K562 (cell line): ENCODE measurements around the gene MRPS15. TPM values are rescaled to one million over a fixed set of nuclear protein-coding genes. Genes with fewer than 3 reads are reported as not detected.

Experiments
- DPF2 ChIP-seq: fragments of 450-650 bp; IDR thresholded peaks from 2 replicates; pipeline ENCODE4 v1.6.1; 2016
- KAT8 ChIP-seq: fragments of 450-650 bp; IDR thresholded peaks from 2 replicates; pipeline ENCODE4 v1.6.1; 2016; ENCODE audit warnings: low read depth, mild to moderate bottlenecking
- MED1 ChIP-seq: sonication (generic); formaldehyde crosslinking; IDR thresholded peaks from 2 replicates; pipeline ENCODE4 v1.8.1; 2023; ENCODE audit warnings: missing genetic modification reagents, borderline replicate concordance
- SRSF3 ChIP-seq: fragments of 200-400 bp; formaldehyde crosslinking; IDR thresholded peaks from 2 replicates; pipeline ENCODE4 v1.6.1; 2016; ENCODE audit warnings: mild to moderate bottlenecking, low read length, moderate library complexity; ENCODE audit not compliant: insufficient read depth
- ZNF134 ChIP-seq: fragments of 250-450 bp; sonication (Bioruptor Pico); conservative IDR thresholded peaks from 2 replicates; pipeline ENCODE4 v1.4.0; 2020
- ZNF197 ChIP-seq: fragments of 200-800 bp; sonication (Bioruptor generic); IDR thresholded peaks from 2 replicates; pipeline ENCODE4 v1.6.1; 2016; ENCODE audit warnings: low read depth, missing genetic modification characterization, missing compliant biosample characterization
- ZNF586 ChIP-seq: fragments of 450-650 bp; formaldehyde crosslinking; conservative IDR thresholded peaks from 2 replicates; pipeline ENCODE4 v1.4.0; 2020; ENCODE audit warnings: mild to moderate bottlenecking, moderate library complexity
- ZNF780A ChIP-seq: fragments of 250-450 bp; sonication (Bioruptor Pico); IDR thresholded peaks from 2 replicates; pipeline ENCODE4 v1.5.0; 2021; ENCODE audit warnings: mild to moderate bottlenecking
- polyA plus RNA-seq, 8 experiments: library from polyadenylated mRNA; depleted of rRNA in 4 of 8; stranded (reverse) in 5 of 8; unstranded in 3 of 8; fragments of >200 nt; fragmentation: Nextera tagmentation in 2 of 8; fragmentation: Illumina TruSeq in 1 of 8; extraction: Ambion mirVana in 2 of 8; extraction: Trizol in 1 of 8; gene quantifications; 2 replicates each; pipeline versions ENCODE4 v1.2.1 to v1.2.3, GENCODE V29; 2011 to 2014; ENCODE audit warnings: inconsistent platforms in 1 of 8, missing spikeins in 1 of 8
- total RNA-seq, 7 experiments: library from RNA; depleted of rRNA in 6 of 7; stranded (reverse); fragments of >200 nt in 6 of 7; fragmentation: Illumina TruSeq in 2 of 7; extraction: Trizol in 2 of 7; gene quantifications; 2 replicates each; pipeline versions ENCODE4 v1.2.1 to v1.2.3, GENCODE V29; 2011 to 2021; ENCODE audit warnings: low replicate concordance in 1 of 7
- TF ChIP-seq, protein P1 (sequence below), 2 experiments: fragments of 450-650 bp; IDR thresholded peaks; 2 replicates each; pipeline ENCODE4 v1.6.1; 2016; ENCODE audit warnings: mild to moderate bottlenecking in 2 of 2, borderline replicate concordance in 1 of 2, low read depth in 1 of 2, moderate library complexity in 1 of 2
- TF ChIP-seq, protein P2 (sequence below), 2 experiments: fragments of 450-650 bp; formaldehyde crosslinking in 1 of 2; IDR thresholded peaks; 2 replicates each; pipeline versions ENCODE4 v1.4.0 to v1.6.1; 2014 to 2020; ENCODE audit warnings: mild to moderate bottlenecking in 2 of 2, borderline replicate concordance in 1 of 2, low read depth in 1 of 2

MRPS15 gene
- total and polyA plus RNA-seq, 9 of the 15 experiments (the other 6 are each of a cell fraction or from before 2014, with no cell fraction given) = 62.9 to 286 (median 149) TPM

DNA sequence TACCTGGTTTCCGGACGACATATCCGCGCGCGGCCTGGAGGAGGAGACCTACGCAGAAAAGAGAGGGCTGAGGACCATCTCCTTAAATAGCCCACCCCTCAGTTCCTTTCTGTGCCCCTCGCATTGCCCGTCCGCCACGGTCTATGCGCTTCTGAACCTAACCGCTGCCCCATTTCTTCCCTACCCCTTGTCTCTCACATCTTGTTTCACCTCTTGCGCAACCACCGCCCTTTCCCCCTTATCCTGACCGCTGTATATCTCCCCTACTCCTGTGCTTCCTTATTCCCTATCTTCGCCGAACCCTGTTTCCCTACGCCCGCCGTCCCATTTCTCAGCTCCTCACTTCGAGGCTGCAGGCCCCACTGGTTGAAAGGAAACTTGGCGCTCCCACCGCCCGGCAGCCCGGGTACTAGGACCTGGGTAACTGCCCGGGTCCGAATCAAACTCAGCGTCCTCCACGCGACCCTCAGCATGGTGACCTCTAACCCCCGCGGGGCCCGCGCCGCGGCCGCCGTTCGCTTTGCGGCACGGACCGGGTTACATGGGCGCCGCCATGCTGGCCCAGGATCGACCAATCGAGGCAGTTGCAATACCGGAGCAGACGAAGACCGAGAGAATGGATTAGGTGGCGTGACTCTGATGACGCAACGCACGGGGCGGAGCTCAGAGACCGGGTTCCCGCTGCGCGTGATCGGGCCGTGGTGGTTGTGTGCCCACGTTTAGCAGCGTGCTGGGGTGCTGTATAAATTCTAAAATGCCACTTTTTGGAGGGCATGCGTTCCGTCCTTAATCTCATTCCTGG, at the start of gene MRPS15 (continued):
- TF ChIP-seq ZNF134 (no peak), ZNF780A (CRISPR knock-in tag) (no peak), KAT8 (peak; percentile 85; the same call in 1 of the 2 replicates), MED1 (no peak), SRSF3 (no peak), ZNF586 (CRISPR knock-in tag) (no peak), ZNF197 (CRISPR knock-in tag) (peak; percentile 93), DPF2 (peak; percentile 56; the same call in 1 of the 2 replicates)
- TF ChIP-seq, protein P1, sequence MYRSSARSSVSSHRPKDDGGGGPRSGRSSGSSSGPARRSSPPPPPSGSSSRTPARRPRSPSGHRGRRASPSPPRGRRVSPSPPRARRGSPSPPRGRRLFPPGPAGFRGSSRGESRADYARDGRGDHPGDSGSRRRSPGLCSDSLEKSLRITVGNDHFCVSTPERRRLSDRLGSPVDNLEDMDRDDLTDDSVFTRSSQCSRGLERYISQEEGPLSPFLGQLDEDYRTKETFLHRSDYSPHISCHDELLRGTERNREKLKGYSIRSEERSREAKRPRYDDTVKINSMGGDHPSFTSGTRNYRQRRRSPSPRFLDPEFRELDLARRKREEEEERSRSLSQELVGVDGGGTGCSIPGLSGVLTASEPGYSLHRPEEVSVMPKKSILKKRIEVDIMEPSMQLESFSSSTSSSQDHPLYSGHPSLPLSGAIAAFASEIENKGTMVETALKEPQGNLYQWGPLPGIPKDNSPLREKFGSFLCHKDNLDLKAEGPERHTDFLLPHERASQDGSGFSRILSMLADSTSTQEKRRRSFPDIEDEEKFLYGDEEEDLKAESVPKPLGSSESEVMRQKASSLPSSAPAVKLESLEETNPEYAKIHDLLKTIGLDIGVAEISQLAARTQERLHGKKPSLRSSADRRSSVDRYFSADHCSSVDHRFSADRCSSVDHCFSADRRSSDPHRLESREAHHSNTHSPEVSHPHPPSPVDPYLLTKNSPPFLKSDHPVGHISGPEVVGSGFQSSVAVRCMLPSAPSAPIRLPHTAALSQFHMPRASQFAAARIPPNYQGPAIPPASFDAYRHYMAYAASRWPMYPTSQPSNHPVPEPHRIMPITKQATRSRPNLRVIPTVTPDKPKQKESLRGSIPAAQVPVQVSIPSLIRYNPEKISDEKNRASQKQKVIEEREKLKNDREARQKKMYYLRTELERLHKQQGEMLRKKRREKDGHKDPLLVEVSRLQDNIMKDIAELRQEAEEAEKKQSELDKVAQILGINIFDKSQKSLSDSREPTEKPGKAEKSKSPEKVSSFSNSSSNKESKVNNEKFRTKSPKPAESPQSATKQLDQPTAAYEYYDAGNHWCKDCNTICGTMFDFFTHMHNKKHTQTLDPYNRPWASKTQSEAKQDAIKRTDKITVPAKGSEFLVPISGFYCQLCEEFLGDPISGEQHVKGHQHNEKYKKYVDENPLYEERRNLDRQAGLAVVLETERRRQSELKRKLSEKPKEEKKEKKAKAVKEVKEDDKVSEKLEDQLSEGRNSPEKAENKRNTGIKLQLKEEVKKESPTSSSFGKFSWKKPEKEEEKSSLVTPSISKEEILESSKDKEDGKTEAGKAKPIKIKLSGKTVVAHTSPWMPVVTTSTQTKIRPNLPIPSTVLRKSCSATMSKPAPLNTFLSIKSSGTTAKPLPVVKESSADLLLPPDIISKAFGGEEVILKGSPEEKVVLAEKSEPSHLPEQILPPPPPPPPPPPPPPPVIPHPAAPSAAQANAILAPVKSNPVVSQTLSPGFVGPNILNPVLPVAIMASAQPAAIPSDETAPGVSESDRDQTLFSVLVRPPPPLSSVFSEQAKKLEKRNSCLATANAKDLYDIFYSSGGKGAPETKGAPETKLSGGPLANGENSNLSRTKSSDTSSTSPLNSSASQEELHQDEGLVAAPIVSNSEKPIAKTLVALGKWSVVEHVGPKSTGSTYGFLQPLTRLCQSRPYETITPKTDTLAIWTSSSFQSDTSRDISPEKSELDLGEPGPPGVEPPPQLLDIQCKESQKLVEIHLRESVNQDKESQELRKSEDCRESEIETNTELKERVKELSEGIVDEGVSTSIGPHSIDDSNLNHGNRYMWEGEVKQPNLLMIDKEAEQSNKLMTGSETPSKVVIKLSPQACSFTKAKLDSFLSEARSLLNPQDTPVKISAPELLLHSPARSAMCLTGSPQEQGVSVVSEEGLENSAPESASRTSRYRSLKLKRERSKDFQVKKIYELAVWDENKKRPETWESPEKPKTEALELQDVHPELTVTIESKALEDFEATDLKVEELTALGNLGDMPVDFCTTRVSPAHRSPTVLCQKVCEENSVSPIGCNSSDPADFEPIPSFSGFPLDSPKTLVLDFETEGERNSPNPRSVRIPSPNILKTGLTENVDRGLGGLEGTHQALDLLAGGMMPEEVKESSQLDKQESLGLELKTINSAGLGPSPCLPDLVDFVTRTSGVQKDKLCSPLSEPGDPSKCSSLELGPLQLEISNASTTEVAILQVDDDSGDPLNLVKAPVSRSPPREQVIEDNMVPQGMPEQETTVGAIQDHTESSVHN (IDR thresholded peaks at IDR 0.05; ENCODE audit: borderline replicate concordance in 1 of 2, low read depth in 1 of 2) = peak in 1 of 2 experiments; percentile 16; a peak in 1 of 4 replicates
- TF ChIP-seq, protein P2, sequence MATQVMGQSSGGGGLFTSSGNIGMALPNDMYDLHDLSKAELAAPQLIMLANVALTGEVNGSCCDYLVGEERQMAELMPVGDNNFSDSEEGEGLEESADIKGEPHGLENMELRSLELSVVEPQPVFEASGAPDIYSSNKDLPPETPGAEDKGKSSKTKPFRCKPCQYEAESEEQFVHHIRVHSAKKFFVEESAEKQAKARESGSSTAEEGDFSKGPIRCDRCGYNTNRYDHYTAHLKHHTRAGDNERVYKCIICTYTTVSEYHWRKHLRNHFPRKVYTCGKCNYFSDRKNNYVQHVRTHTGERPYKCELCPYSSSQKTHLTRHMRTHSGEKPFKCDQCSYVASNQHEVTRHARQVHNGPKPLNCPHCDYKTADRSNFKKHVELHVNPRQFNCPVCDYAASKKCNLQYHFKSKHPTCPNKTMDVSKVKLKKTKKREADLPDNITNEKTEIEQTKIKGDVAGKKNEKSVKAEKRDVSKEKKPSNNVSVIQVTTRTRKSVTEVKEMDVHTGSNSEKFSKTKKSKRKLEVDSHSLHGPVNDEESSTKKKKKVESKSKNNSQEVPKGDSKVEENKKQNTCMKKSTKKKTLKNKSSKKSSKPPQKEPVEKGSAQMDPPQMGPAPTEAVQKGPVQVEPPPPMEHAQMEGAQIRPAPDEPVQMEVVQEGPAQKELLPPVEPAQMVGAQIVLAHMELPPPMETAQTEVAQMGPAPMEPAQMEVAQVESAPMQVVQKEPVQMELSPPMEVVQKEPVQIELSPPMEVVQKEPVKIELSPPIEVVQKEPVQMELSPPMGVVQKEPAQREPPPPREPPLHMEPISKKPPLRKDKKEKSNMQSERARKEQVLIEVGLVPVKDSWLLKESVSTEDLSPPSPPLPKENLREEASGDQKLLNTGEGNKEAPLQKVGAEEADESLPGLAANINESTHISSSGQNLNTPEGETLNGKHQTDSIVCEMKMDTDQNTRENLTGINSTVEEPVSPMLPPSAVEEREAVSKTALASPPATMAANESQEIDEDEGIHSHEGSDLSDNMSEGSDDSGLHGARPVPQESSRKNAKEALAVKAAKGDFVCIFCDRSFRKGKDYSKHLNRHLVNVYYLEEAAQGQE (IDR thresholded peaks at IDR 0.05; ENCODE audit: borderline replicate concordance) = peak; percentile 100
- TF ChIP-seq, protein P2 (CRISPR knock-in tag; IDR thresholded peaks at IDR 0.05; ENCODE audit: low read depth) = peak; percentile 77; the same call in 1 of the 2 replicates
